Progenitor cell of endocrine pancreas (in vitro differentiated cells): ENCODE measurements around the gene FAM131A. TPM values are rescaled to one million over a fixed set of nuclear protein-coding genes. Genes with fewer than 3 reads are reported as not detected.
A peak's percentile ranks its signal among the peaks of the same experiment; 100 is the strongest.

ENCODE experiments used
- DNase-seq: peaks from one replicate; pipeline ENCODE4 v3.0.0; 2021; ENCODE audit warnings: low spot score; ENCODE audit not compliant: unreplicated experiment
- H3K27ac Mint-ChIP-seq: 2 replicates; pipeline ENCODE4 v1.8.0; 2021; ENCODE audit warnings: mild to moderate bottlenecking, moderate library complexity, mixed read lengths
- H3K27me3 Mint-ChIP-seq: 2 replicates; pipeline ENCODE4 v1.8.0; 2021; ENCODE audit warnings: mixed read lengths
- H3K36me3 Mint-ChIP-seq: 2 replicates; pipeline ENCODE4 v1.8.0; 2022; ENCODE audit warnings: mixed read lengths; ENCODE audit not compliant: insufficient read depth
- H3K4me1 Mint-ChIP-seq: 2 replicates; pipeline ENCODE4 v1.8.0; 2021; ENCODE audit warnings: low read depth, mixed read lengths
- H3K4me3 Mint-ChIP-seq: 2 replicates; pipeline ENCODE4 v1.8.0; 2021; ENCODE audit warnings: low read depth, mild to moderate bottlenecking, moderate library complexity, mixed read lengths
- H3K9me3 Mint-ChIP-seq: 2 replicates; pipeline ENCODE4 v1.8.0; 2021; ENCODE audit warnings: low read depth, mixed read lengths
- CTCF ChIP-seq: fragments of 200-600 bp; sonication (generic); IDR thresholded peaks from one replicate; pipeline ENCODE4 v1.5.0; 2021; ENCODE audit warnings: antibody characterized with exemption, mild to moderate bottlenecking; ENCODE audit not compliant: unreplicated experiment
- total RNA-seq: library from RNA; stranded (reverse); gene quantifications from 2 replicates; pipeline ENCODE4 v1.2.1, GENCODE V29; 2021

The FAM131A gene
- total RNA-seq, 1 donor from 2014 or later: 15.4 TPM

GRCh38 chr3:184346480-184347190 is 9.2 kb downstream of the FAM131A start:
- H3K36me3 Mint-ChIP-seq: peaks cover 16% of the 10 kb centered on the region
- H3K27me3 Mint-ChIP-seq: peaks cover 18% of the 10 kb centered on the region
- no peak overlapping the region for H3K4me3 Mint-ChIP-seq
- H3K9me3 Mint-ChIP-seq: no peaks in the 10 kb centered on the region
- no peak overlapping the region for H3K27ac Mint-ChIP-seq
- DNase-seq: no peak
- H3K4me1 Mint-ChIP-seq: peaks cover 21% of the 10 kb centered on the region
- no peak for TF ChIP-seq CTCF

- Mint-ChIP-seq H3K36me3 (peaks cover 21% of the 10 kb centered on the region), H3K9me3 (no peaks in the 10 kb centered on the region), H3K4me1 (peaks cover 25% of the 10 kb centered on the region), H3K27me3 (peaks cover 25% of the 10 kb centered on the region), H3K27ac (no peak overlapping the region), H3K4me3 (no peak overlapping the region)
- no peak for TF ChIP-seq CTCF
- no peak for DNase-seq
Measured at GRCh38 chr3:184347321-184348056, 10.1 kb downstream of the FAM131A start.

DNA sequence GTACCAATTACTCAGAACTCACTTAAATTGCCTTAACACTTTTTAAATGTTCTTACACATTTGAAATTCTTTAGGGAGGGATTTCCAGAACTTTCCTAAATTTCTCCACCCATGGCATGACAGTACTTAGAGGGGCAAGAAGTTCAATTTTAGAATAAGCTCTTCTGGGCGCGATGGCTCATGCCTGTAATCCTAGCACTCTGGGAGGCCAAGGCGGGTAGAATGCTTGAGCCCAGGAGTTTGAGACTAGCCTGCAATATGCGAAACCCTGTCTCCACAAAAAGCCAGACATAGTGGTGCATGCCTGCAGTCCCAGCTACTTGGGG is 10.6 kb downstream of the FAM131A start:
- Mint-ChIP-seq H3K4me1 (peaks cover 25% of the 10 kb centered on the region), H3K27ac (no peak overlapping the region), H3K9me3 (no peaks in the 10 kb centered on the region), H3K36me3 (peaks cover 18% of the 10 kb centered on the region), H3K4me3 (no peak overlapping the region), H3K27me3 (peaks cover 26% of the 10 kb centered on the region)
- DNase-seq: no peak
- no peak for TF ChIP-seq CTCF

- peak overlapping the region; percentile 70 for H3K27ac Mint-ChIP-seq
- H3K27me3 Mint-ChIP-seq: peaks cover 26% of the 10 kb centered on the region
- no peak for TF ChIP-seq CTCF
- DNase-seq: no peak
- peaks cover 18% of the 10 kb centered on the region for H3K36me3 Mint-ChIP-seq
- peaks cover 25% of the 10 kb centered on the region for H3K4me1 Mint-ChIP-seq
- H3K9me3 Mint-ChIP-seq: no peaks in the 10 kb centered on the region
- H3K4me3 Mint-ChIP-seq: no peak overlapping the region
Measured at GRCh38 chr3:184349563-184350470, 12.4 kb downstream of the FAM131A start.

GRCh38 chr3:184350618-184351017 is 13.2 kb downstream of the FAM131A start:
- no peak overlapping the region for H3K27ac Mint-ChIP-seq
- TF ChIP-seq CTCF: no peak

More at GRCh38 chr3:184350618-184351017, 13.2 kb downstream of the FAM131A start:
- Mint-ChIP-seq H3K27me3 (peaks cover 26% of the 10 kb centered on the region), H3K4me1 (peaks cover 23% of the 10 kb centered on the region), H3K4me3 (no peak overlapping the region), H3K36me3 (peaks cover 20% of the 10 kb centered on the region), H3K9me3 (no peaks in the 10 kb centered on the region)
- no peak for DNase-seq
